Prostate gland (tissue), 2 donors: ENCODE measurements around the gene MCAM. TPM values are rescaled to one million over a fixed set of nuclear protein-coding genes. Genes with fewer than 3 reads are reported as not detected.

Source experiments
- DNase-seq: peaks from one replicate; pipeline ENCODE4 v3.0.0-alpha.2; 2019; ENCODE audit warnings: low spot score
- H3K27ac ChIP-seq, 2 donors: fragments of 200-600 bp; sonication (generic); 2 replicates each; pipeline ENCODE4 v1.5.1; 2017 to 2019
- H3K27me3 ChIP-seq: fragments of 200-600 bp; sonication (generic); replicated peaks from 2 replicates; pipeline ENCODE4 v1.5.1; 2019; ENCODE audit not compliant: insufficient read depth
- H3K36me3 ChIP-seq, 2 donors: fragments of 200-600 bp; sonication (generic); 1 replicate in 1 of 2; 2 replicates in 1 of 2; pipeline versions ENCODE4 v1.5.1 to v1.8.1; 2017 to 2019
- H3K4me1 ChIP-seq: fragments of 200-600 bp; sonication (generic); replicated peaks from 2 replicates; pipeline ENCODE4 v1.5.1; 2019
- H3K4me3 ChIP-seq, 2 donors: fragments of 200-600 bp; sonication (generic); 2 replicates each; pipeline ENCODE4 v1.5.1; 2017 to 2019
- H3K9me3 ChIP-seq: fragments of 200-600 bp; sonication (generic); 2 replicates; pipeline ENCODE4 v1.5.1; 2017
- POLR2A ChIP-seq: fragments of 450-650 bp; IDR thresholded peaks from one replicate; pipeline ENCODE4 v1.6.1; 2016; ENCODE audit warnings: antibody characterized with exemption, mild to moderate bottlenecking
- POLR2AphosphoS5 ChIP-seq: sonication (generic); formaldehyde crosslinking; IDR thresholded peaks from one replicate; pipeline ENCODE4 v1.6.1; 2017; ENCODE audit warnings: antibody characterized with exemption
- WGBS: methylation state at CpG from one replicate; pipeline ENCODE4 v1.1.5; 2018; 5-methylcytosine and 5-hydroxymethylcytosine counted together
- intact Hi-C: fragments of 100-400 bp; cut with DNase I; formaldehyde crosslinking; loops from one replicate; pipeline ENCODE4 v1.14.2; 2022
- microRNA-seq: library from miRNA; unstranded; fragments of <30 nt; microRNA quantifications from one replicate; pipeline ENCODE4, GENCODE V29; 2016
- small RNA-seq, 2 donors: library from RNA; depleted of rRNA; stranded (forward); fragments of <200 nt; gene quantifications; one replicate each; pipeline ENCODE3, GENCODE V24; 2016
- total RNA-seq, 2 donors: library from RNA; depleted of rRNA; stranded (reverse); fragments of >200 nt; gene quantifications; one replicate each; pipeline ENCODE4 v1.1.0, GENCODE V29; 2016
- TF ChIP-seq, protein P1 (sequence below), 4 experiments: fragments of 200-600 bp in 2 of 4; fragments of 450-650 bp in 2 of 4; sonication (generic) in 2 of 4; IDR thresholded peaks; 1 replicate in 3 of 4; 2 replicates in 1 of 4; pipeline ENCODE4 v1.5.1; 2016 to 2019; ENCODE audit warnings: antibody characterized with exemption in 4 of 4, mild to moderate bottlenecking in 2 of 4, moderate library complexity in 2 of 4

The MCAM gene
- total RNA-seq, 2 donors from 2014 or later = 156 to 292 TPM

DNA sequence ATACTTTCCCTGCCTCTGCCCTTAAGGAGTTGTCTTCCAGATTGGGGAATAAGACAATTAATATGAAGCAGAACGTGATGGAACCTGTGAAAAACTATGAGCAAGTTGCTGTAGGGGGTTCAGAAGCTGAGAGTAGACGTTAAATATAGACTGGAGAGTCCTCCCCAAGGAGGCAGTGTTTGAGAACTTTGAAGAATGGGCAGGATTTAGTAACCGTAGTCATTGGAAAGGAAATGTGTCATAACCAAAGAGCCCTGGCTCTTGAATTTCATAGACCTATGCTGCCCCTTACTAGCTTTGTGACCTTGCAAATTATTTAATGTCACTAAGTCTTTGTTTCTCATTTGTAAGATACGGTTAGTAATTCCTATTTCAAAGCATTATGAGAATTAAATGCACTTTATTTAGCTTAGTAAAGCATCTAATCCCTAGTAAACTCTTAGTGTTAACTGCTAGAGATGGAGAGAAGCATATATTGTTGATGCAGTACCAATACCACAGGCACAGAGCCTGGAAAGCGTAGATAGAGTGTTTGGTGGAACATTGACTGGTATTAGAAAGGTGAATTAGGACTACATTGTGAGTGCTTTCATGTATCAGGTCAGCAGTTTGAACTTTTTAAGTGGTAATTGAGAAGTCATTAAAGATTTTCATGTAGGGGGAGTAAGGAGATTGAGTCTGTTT lies 54.1 kb downstream of the MCAM start:
- Histone ChIP-seq H3K9me3 (no peaks in the 10 kb centered on the region), H3K4me1 (no peaks in the 10 kb centered on the region), H3K36me3 (no peaks in the 10 kb centered on the region), H3K4me3 (no peak overlapping the region), H3K27ac (no peak overlapping the region), H3K27me3 (no peaks in the 10 kb centered on the region)
- intact Hi-C loops = no loop called here
- TF ChIP-seq POLR2A (no peak), POLR2AphosphoS5 (no peak)
- TF ChIP-seq, protein P1, sequence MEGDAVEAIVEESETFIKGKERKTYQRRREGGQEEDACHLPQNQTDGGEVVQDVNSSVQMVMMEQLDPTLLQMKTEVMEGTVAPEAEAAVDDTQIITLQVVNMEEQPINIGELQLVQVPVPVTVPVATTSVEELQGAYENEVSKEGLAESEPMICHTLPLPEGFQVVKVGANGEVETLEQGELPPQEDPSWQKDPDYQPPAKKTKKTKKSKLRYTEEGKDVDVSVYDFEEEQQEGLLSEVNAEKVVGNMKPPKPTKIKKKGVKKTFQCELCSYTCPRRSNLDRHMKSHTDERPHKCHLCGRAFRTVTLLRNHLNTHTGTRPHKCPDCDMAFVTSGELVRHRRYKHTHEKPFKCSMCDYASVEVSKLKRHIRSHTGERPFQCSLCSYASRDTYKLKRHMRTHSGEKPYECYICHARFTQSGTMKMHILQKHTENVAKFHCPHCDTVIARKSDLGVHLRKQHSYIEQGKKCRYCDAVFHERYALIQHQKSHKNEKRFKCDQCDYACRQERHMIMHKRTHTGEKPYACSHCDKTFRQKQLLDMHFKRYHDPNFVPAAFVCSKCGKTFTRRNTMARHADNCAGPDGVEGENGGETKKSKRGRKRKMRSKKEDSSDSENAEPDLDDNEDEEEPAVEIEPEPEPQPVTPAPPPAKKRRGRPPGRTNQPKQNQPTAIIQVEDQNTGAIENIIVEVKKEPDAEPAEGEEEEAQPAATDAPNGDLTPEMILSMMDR (IDR thresholded peaks at IDR 0.05) = no peak
- 79% methylated on average over 5 of the region's 5 CpGs for WGBS
- no peak for DNase-seq

DNA sequence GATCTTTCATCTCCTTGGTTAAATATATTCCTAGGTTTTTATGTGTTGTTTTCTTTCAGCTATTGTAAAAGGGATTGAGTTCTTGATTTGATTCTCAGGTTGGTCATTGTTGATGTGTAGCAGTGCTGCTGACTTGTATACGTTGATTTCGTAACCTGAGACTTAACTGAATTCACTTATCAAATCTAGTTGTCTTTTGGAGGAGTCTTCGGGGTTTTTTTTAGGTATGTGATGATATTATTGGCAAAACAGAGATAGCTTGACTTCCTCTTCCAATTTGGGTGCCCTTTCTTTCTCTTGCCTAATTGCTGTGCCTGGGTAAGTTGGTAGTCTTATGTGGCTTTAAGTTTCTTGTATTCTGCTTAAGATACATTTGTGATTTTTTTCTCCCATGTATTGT lies 57.9 kb downstream of the MCAM start:
- DNase-seq = no peak
- Histone ChIP-seq H3K27me3 (no peaks in the 10 kb centered on the region), H3K36me3 (no peaks in the 10 kb centered on the region), H3K4me1 (no peaks in the 10 kb centered on the region), H3K27ac (no peak overlapping the region), H3K9me3 (no peaks in the 10 kb centered on the region), H3K4me3 (no peak overlapping the region)
- intact Hi-C loops = no loop called here
- no peak for TF ChIP-seq POLR2A
- 80% methylated on average over 3 of the region's 3 CpGs for WGBS

Small RNA genes within 50 kb of the gene (microRNA-seq; reads per million reads assigned to microRNA genes)
- gene MIR6756 = 0.67 reads per million

Small RNA genes within 50 kb of the gene (small RNA-seq; reads per million reads assigned to genes)
- 0 reads per million in 2 donors for gene RF01225
- 0 reads per million in 2 donors for gene RNU6-262P

Other genes with a start within 250 kb of the MCAM start
- 10 to 100 TPM; 41.1 to 49.1 TPM for gene VPS11, start 249.3 kb downstream of the MCAM start, total RNA-seq
- 10 to 100 TPM in 1 of 2 donors, 1 to 10 TPM in 1; 9.2 to 14.3 TPM for gene HMBS, start 232.2 kb downstream of the MCAM start, total RNA-seq
- gene DPAGT1, start 215.3 kb downstream of the MCAM start, total RNA-seq = 10 to 100 TPM; 39.6 to 49.6 TPM
- gene C2CD2L, start 209.8 kb downstream of the MCAM start, total RNA-seq = 1 to 10 TPM; 5.1 to 9.0 TPM
- gene HINFP, start 195.6 kb downstream of the MCAM start, total RNA-seq = 10 to 100 TPM; 22.1 to 41.7 TPM
- gene ABCG4, start 168.1 kb downstream of the MCAM start, total RNA-seq = under 1 TPM in 1 of 2 donors, not detected in 1; 0.85 TPM
- 10 to 100 TPM; 18.8 to 26.1 TPM for gene NLRX1, start 148.4 kb downstream of the MCAM start, total RNA-seq
- gene NHERF4, start 131.7 kb downstream of the MCAM start, total RNA-seq = not detected
- 10 to 100 TPM in 1 of 2 donors, 1 to 10 TPM in 1; 9.8 to 38.8 TPM for gene CBL, start 110.8 kb downstream of the MCAM start, total RNA-seq
- gene RNF26, start 17.4 kb upstream of the MCAM start, total RNA-seq = 10 to 100 TPM; 17.6 to 34.2 TPM
- 10 to 100 TPM; 15.3 to 20.2 TPM for gene C1QTNF5, start 23.8 kb upstream of the MCAM start, total RNA-seq
- gene MFRP, start 29.6 kb upstream of the MCAM start, total RNA-seq = not detected
- 10 to 100 TPM in 1 of 2 donors, 1 to 10 TPM in 1; 2.3 to 10.8 TPM for gene USP2, start 64.6 kb upstream of the MCAM start, total RNA-seq
- gene THY1, start 106.0 kb upstream of the MCAM start, total RNA-seq = 10 to 100 TPM in 1 of 2 donors, 1 to 10 TPM in 1; 3.3 to 39.7 TPM